SH-SY5Y (cell line): ENCODE measurements around the gene ACSL4.

Experiments used
- GATA2 ChIP-seq: IDR thresholded peaks from 2 replicates; pipeline ENCODE4 v1.6.1; 2011; ENCODE audit warnings: mild to moderate bottlenecking, low read depth, low read length
- GATA3 ChIP-seq: IDR thresholded peaks from 2 replicates; pipeline ENCODE4 v1.6.1; 2011; ENCODE audit warnings: low read depth, mild to moderate bottlenecking, low read length, moderate library complexity

DNA sequence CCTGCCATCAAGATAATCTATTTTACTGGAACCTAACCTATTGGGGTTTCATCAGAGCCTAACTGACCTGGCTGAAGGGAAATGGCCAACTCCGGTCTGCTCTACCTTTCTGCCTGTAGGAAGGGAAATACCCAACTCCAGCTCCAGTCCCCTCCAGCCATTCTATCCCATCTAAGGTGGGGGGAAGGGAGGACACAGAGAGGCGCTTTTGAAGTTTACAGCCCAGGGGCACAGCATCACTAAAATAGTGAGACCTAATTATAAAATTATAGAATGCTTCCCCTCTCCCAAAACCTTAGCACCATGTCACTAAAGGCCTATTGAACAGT lies 27.8 kb upstream of the ACSL4 start:
- TF ChIP-seq GATA2 (no peak), GATA3 (no peak)
